HEK293 (cell line): ENCODE measurements around the gene PEAK3.

ENCODE experiments used
- CTCF ChIA-PET: fragments of 350-600 bp; formaldehyde crosslinking; extraction: SDS; loops from one replicate; lab custom pipeline; 2021; ENCODE audit warnings: antibody characterized with exemption; lab: Yijun Ruan, JAX
- POLR2A ChIA-PET: fragments of 300-600 bp; formaldehyde crosslinking; extraction: SDS; loops from one replicate; lab custom pipeline; 2020; ENCODE audit warnings: antibody characterized with exemption, inconsistent platforms; lab: Yijun Ruan, JAX
- H3K27ac ChIP-seq: fragments of 200-500 bp; sonication (Bioruptor generic); 2 replicates; pipeline ENCODE4 v1.5.1; 2014; ENCODE audit warnings: low read depth, low read length, control low read depth, inconsistent platforms; ENCODE audit errors: extremely low read depth
- H3K36me3 ChIP-seq, 2 experiments: fragments of 200-500 bp in 1 of 2; sonication (Bioruptor generic) in 1 of 2; 1 replicate in 1 of 2; 2 replicates in 1 of 2; pipeline ENCODE4 v1.5.1; 2014 to 2017; ENCODE audit warnings: inconsistent platforms in 2 of 2, low read length in 2 of 2; ENCODE audit not compliant: control insufficient read depth in 2 of 2, insufficient read depth in 1 of 2
- H3K4me1 ChIP-seq: fragments of 200-500 bp; sonication (Bioruptor generic); 2 replicates; pipeline ENCODE4 v1.5.1; 2014; ENCODE audit warnings: mild to moderate bottlenecking, low read length, inconsistent platforms; ENCODE audit not compliant: control insufficient read depth, insufficient read depth
- H3K4me3 ChIP-seq: 2 replicates; pipeline ENCODE4 v1.5.1; 2011; ENCODE audit warnings: low read depth, mild to moderate bottlenecking, control low read depth, low read length, moderate library complexity
- H3K9me3 ChIP-seq: fragments of 200-500 bp; sonication (Bioruptor generic); 2 replicates; pipeline ENCODE4 v1.5.1; 2014; ENCODE audit warnings: low read depth, low read length, inconsistent platforms; ENCODE audit not compliant: control insufficient read depth, insufficient read depth
- GLI2 ChIP-seq: fragments of 450-650 bp; formaldehyde crosslinking; IDR thresholded peaks from 2 replicates; pipeline ENCODE4; 2017; ENCODE audit warnings: missing biosample characterization, missing genetic modification characterization, low read depth, borderline replicate concordance
- KLF17 ChIP-seq: fragments of 450-650 bp; formaldehyde crosslinking; IDR thresholded peaks from 2 replicates; pipeline ENCODE4 v1.5.1; 2016; ENCODE audit warnings: missing biosample characterization, missing genetic modification characterization
- MYNN ChIP-seq: fragments of 450-650 bp; formaldehyde crosslinking; IDR thresholded peaks from 2 replicates; pipeline ENCODE4 v1.5.1; 2016; ENCODE audit warnings: missing biosample characterization, missing genetic modification characterization, borderline replicate concordance
- PRDM10 ChIP-seq: fragments of 450-650 bp; formaldehyde crosslinking; IDR thresholded peaks from 2 replicates; pipeline ENCODE4 v1.5.1; 2016; ENCODE audit warnings: missing biosample characterization, missing genetic modification characterization
- REPIN1 ChIP-seq: fragments of 450-650 bp; formaldehyde crosslinking; IDR thresholded peaks from 2 replicates; pipeline ENCODE4 v1.5.1; 2017; ENCODE audit warnings: missing biosample characterization, missing genetic modification characterization, low read depth
- SALL2 ChIP-seq: fragments of 450-650 bp; formaldehyde crosslinking; IDR thresholded peaks from 2 replicates; pipeline ENCODE4 v1.5.0; 2017; ENCODE audit warnings: missing biosample characterization, mild to moderate bottlenecking, missing genetic modification characterization, borderline replicate concordance
- ZBTB48 ChIP-seq: fragments of 450-650 bp; formaldehyde crosslinking; IDR thresholded peaks from 2 replicates; pipeline ENCODE4 v1.5.1; 2016; ENCODE audit warnings: missing biosample characterization, missing genetic modification characterization
- ZNF155 ChIP-seq: fragments of 450-650 bp; formaldehyde crosslinking; IDR thresholded peaks from 2 replicates; pipeline ENCODE4 v1.5.1; 2016; ENCODE audit warnings: missing biosample characterization, missing genetic modification characterization
- ZNF157 ChIP-seq: fragments of 450-650 bp; formaldehyde crosslinking; IDR thresholded peaks from 2 replicates; pipeline ENCODE4 v1.5.1; 2016; ENCODE audit warnings: missing biosample characterization, missing genetic modification characterization
- ZNF169 ChIP-seq: fragments of 450-650 bp; formaldehyde crosslinking; IDR thresholded peaks from 2 replicates; pipeline ENCODE4 v1.5.1; 2016; ENCODE audit warnings: missing biosample characterization, missing genetic modification characterization
- ZNF266 ChIP-seq: fragments of 450-650 bp; formaldehyde crosslinking; IDR thresholded peaks from 2 replicates; pipeline ENCODE4 v1.5.1; 2016; ENCODE audit warnings: missing biosample characterization, missing genetic modification characterization, low read depth
- ZNF292 ChIP-seq: fragments of 450-650 bp; formaldehyde crosslinking; IDR thresholded peaks from 2 replicates; pipeline ENCODE4 v1.5.1; 2016; ENCODE audit warnings: low read depth, missing biosample characterization, missing genetic modification characterization, borderline replicate concordance
- ZNF324 ChIP-seq: fragments of 450-650 bp; formaldehyde crosslinking; IDR thresholded peaks from 2 replicates; pipeline ENCODE4 v1.5.1; 2016; ENCODE audit warnings: missing biosample characterization, missing genetic modification characterization
- ZNF366 ChIP-seq: fragments of 450-650 bp; formaldehyde crosslinking; conservative IDR thresholded peaks from 2 replicates; pipeline ENCODE4 v1.5.1; 2016; ENCODE audit warnings: missing biosample characterization, missing genetic modification characterization
- ZNF549 ChIP-seq: fragments of 450-650 bp; IDR thresholded peaks from 2 replicates; pipeline ENCODE4 v1.5.1; 2018; ENCODE audit warnings: missing biosample characterization, missing genetic modification characterization, mild to moderate bottlenecking, inconsistent platforms, moderate library complexity
- ZNF624 ChIP-seq: fragments of 450-650 bp; formaldehyde crosslinking; IDR thresholded peaks from 2 replicates; pipeline ENCODE4 v1.5.1; 2017; ENCODE audit warnings: missing biosample characterization, missing genetic modification characterization
- ZNF626 ChIP-seq: fragments of 450-650 bp; sonication (Bioruptor Pico); formaldehyde crosslinking; IDR thresholded peaks from 2 replicates; pipeline ENCODE4 v1.5.1; 2018; ENCODE audit warnings: missing biosample characterization, missing genetic modification characterization, inconsistent platforms
- ZNF701 ChIP-seq: fragments of 450-650 bp; formaldehyde crosslinking; IDR thresholded peaks from 2 replicates; pipeline ENCODE4 v1.5.1; 2016; ENCODE audit warnings: missing biosample characterization, missing genetic modification characterization
- ZNF785 ChIP-seq: fragments of 450-650 bp; formaldehyde crosslinking; IDR thresholded peaks from 2 replicates; pipeline ENCODE4 v1.5.1; 2016; ENCODE audit warnings: missing biosample characterization, missing genetic modification characterization
- TF ChIP-seq, protein P1 (sequence below): fragments of 450-650 bp; formaldehyde crosslinking; conservative IDR thresholded peaks from 2 replicates; pipeline ENCODE4 v1.5.1; 2016; ENCODE audit warnings: low read depth, missing biosample characterization, missing genetic modification characterization
- TF ChIP-seq, protein P2 (sequence below): fragments of 450-650 bp; formaldehyde crosslinking; optimal IDR thresholded peaks from 2 replicates; pipeline ENCODE3; 2016; ENCODE audit warnings: missing biosample characterization, mild to moderate bottlenecking, missing genetic modification characterization

PEAK3 gene

DNA sequence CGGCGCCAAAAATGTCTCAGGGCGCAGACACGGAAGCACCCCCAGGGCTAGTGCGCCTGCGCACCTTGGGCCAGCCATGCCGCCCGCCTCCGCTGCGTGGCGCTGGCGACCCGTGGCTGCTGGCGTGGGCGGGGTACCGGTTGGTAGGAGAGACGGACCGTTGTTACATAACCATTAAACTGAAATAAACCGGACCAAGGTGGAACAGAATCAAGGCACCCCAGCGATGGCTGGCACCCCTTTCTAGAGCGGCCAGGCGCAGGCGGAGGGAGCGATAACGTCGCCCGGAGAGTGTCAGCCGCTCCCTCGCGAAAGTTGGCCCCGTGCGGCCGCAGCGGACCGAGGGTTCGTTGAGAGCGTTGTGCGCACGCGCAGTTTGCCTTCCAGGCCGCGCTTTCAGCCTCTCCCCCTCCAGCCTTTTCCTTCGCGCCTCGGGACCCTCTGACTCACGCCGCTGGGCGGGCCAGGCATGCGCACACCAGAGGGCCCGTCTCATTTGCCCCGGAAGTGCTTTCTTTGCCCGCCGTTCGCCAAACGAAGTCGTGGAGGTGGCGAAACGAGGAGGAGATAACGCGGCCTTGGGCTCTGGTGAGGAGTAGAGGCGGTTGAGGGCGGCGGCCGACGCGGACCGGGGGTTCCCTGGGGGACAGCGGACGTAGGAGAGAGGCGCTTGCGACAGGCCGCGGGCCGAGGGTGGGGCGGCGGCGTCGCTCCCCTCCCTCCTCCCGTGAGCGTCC is 45.5 kb downstream of the PEAK3 start, which contains the start of the genes PLEKHJ1 and SF3A2:
Gene PLEKHJ1 (minus strand): TSS at position 16 of the 737 bp plus-strand sequence. CDS start 81 bp downstream, outside the sequence.
Gene SF3A2 (plus strand): TSS at position 511 of the 737 bp plus-strand sequence. CDS start 6,595 bp downstream, outside the sequence.
- peaks cover 4% of the 10 kb centered on the region; the same call in 1 of the 2 replicates for H3K4me1 ChIP-seq
- H3K36me3 ChIP-seq: peaks cover 4 to 48% of the 10 kb centered on the region in 2 experiments; a peak in 2 of 3 replicates
- ChIA-PET CTCF (interaction anchor here (0.6 to 4.5 kb wide), 14 partner anchors 9 to 1960 kb away, joined by 3 to 29 read pairs (median 4); no protein-coding TSS in a partner anchor), POLR2A (interaction anchor here (0.6 to 1.6 kb wide), 6 partner anchors 13 to 239 kb away, joined by 3 to 7 read pairs (median 4); partner anchors contain the start of genes AMH, GADD45B and TIMM13)
- H3K27ac ChIP-seq: peak within 1 kb of the TSS; percentile 95
- H3K9me3 ChIP-seq: no peaks in the 10 kb centered on the region
- peak within 1 kb of the TSS; percentile 84 for H3K4me3 ChIP-seq
- no peak for TF ChIP-seq MYNN (tag by site-specific recombination)
- no peak for TF ChIP-seq SALL2 (tag by site-specific recombination)
- peak; percentile 47; the same call in 1 of the 2 replicates for TF ChIP-seq ZNF366 (tag by site-specific recombination)
- TF ChIP-seq ZNF626: no peak
- TF ChIP-seq ZNF157 (tag by site-specific recombination): no peak
- no peak for TF ChIP-seq ZNF785
- TF ChIP-seq ZNF549 (tag by site-specific recombination): no peak
- TF ChIP-seq ZNF169 (tag by site-specific recombination): no peak
- TF ChIP-seq, protein P1, sequence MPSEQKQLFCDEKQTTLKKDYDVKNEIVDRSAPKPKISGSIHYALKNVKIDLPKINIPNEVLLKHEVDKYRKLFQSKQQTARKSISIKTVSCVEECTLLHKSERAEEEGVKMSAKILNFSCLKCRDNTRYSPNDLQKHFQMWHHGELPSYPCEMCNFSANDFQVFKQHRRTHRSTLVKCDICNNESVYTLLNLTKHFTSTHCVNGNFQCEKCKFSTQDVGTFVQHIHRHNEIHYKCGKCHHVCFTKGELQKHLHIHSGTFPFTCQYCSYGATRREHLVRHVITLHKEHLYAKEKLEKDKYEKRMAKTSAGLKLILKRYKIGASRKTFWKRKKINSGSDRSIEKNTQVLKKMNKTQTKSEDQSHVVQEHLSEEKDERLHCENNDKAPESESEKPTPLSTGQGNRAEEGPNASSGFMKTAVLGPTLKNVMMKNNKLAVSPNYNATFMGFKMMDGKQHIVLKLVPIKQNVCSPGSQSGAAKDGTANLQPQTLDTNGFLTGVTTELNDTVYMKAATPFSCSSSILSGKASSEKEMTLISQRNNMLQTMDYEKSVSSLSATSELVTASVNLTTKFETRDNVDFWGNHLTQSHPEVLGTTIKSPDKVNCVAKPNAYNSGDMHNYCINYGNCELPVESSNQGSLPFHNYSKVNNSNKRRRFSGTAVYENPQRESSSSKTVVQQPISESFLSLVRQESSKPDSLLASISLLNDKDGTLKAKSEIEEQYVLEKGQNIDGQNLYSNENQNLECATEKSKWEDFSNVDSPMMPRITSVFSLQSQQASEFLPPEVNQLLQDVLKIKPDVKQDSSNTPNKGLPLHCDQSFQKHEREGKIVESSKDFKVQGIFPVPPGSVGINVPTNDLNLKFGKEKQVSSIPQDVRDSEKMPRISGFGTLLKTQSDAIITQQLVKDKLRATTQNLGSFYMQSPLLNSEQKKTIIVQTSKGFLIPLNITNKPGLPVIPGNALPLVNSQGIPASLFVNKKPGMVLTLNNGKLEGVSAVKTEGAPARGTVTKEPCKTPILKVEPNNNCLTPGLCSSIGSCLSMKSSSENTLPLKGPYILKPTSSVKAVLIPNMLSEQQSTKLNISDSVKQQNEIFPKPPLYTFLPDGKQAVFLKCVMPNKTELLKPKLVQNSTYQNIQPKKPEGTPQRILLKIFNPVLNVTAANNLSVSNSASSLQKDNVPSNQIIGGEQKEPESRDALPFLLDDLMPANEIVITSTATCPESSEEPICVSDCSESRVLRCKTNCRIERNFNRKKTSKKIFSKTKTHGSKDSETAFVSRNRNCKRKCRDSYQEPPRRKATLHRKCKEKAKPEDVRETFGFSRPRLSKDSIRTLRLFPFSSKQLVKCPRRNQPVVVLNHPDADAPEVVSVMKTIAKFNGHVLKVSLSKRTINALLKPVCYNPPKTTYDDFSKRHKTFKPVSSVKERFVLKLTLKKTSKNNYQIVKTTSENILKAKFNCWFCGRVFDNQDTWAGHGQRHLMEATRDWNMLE: peak; percentile 78
- TF ChIP-seq, protein P2, sequence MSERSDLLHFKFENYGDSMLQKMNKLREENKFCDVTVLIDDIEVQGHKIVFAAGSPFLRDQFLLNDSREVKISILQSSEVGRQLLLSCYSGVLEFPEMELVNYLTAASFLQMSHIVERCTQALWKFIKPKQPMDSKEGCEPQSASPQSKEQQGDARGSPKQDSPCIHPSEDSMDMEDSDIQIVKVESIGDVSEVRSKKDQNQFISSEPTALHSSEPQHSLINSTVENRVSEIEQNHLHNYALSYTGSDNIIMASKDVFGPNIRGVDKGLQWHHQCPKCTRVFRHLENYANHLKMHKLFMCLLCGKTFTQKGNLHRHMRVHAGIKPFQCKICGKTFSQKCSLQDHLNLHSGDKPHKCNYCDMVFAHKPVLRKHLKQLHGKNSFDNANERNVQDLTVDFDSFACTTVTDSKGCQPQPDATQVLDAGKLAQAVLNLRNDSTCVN (tag by site-specific recombination): peak; percentile 90
- TF ChIP-seq REPIN1 (tag by site-specific recombination): 0 out of 2 replicates have a peak, but pooled peaks have one; percentile 36
- TF ChIP-seq ZBTB48 (tag by site-specific recombination): 0 out of 2 replicates have a peak, but pooled peaks have one; percentile 13
- TF ChIP-seq ZNF155 (tag by site-specific recombination): no peak
- no peak for TF ChIP-seq ZNF292 (tag by site-specific recombination)
- peak; percentile 25; the same call in 1 of the 2 replicates for TF ChIP-seq KLF17 (tag by site-specific recombination)
- TF ChIP-seq ZNF624: no peak
- TF ChIP-seq GLI2 (tag by site-specific recombination): no peak
- TF ChIP-seq ZNF266 (tag by site-specific recombination): no peak
- peak; percentile 64; the same call in 1 of the 2 replicates for TF ChIP-seq ZNF324
- peak; percentile 42; the same call in 1 of the 2 replicates for TF ChIP-seq PRDM10 (tag by site-specific recombination)
- TF ChIP-seq ZNF701 (tag by site-specific recombination): no peak
